ENCODE data around the gene CTDSPL. TPM values are rescaled to one million over a fixed set of nuclear protein-coding genes. Genes with fewer than 3 reads are reported as not detected.

CTDSPL gene
- total RNA-seq, 1 experiment from 2014 or later, result 34.4 TPM

- BruUV-seq (replicated peaks), result no TSS peak
- H3K4me1 ChIP-seq (ENCODE audit: control insufficient read depth in 1 of 2, insufficient read depth in 2 of 2, low read length in 2 of 2), result peaks cover 26 to 29% of the 10 kb centered on the region in 2 experiments; a peak in 3 of 4 replicates
Measured at GRCh38 chr3:37910671-37911400, 49.2 kb downstream of the CTDSPL start.

More at GRCh38 chr3:37910671-37911400, 49.2 kb downstream of the CTDSPL start:
- DNase-seq (ENCODE audit: low read depth, low spot score) (no peak), ATAC-seq (no peak)
- Histone ChIP-seq H3K36me3 (ENCODE audit: control insufficient read depth in 1 of 2, insufficient read depth in 2 of 2, low read length in 2 of 2) (no peaks in the 10 kb centered on the region), H3K9me2 (ENCODE audit: insufficient read depth) (no peaks in the 10 kb centered on the region), H3K9ac (ENCODE audit: low read length) (no peak overlapping the region), H3K4me3 (replicated peaks in 1 of 2; ENCODE audit: low read depth in 1 of 2, low read length in 2 of 2) (no peak overlapping the region), H3K27ac (ENCODE audit: low read depth, low read length) (no peak overlapping the region), H3K4me2 (ENCODE audit: low read length) (no peak overlapping the region), H3K79me2 (ENCODE audit: insufficient read depth, low read length) (no peaks in the 10 kb centered on the region; the same call in 1 of the 2 replicates), H3K27me3 (ENCODE audit: insufficient read depth, low read length) (no peaks in the 10 kb centered on the region), H2AFZ (ENCODE audit: low read depth, low read length, poor library complexity, severe bottlenecking) (no peak overlapping the region), H4K20me1 (ENCODE audit: insufficient read depth) (no peaks in the 10 kb centered on the region), H3K9me3 (ENCODE audit: control insufficient read depth in 1 of 2, insufficient read depth in 1 of 2, low read depth in 1 of 2, low read length in 2 of 2) (no peaks in the 10 kb centered on the region)
- CTCF ChIA-PET, result interaction anchor here (1.1 kb wide), 1 partner anchor 86 kb away, joined by 3 read pairs; no protein-coding TSS in a partner anchor
- intact Hi-C loops (cut with micrococcal nuclease), result no loop called here
- POLR2A ChIA-PET, result no interaction called here
- no peak for TF ChIP-seq ELF1 (IDR thresholded peaks at IDR 0.05; ENCODE audit: borderline replicate concordance, low read depth)
- no peak for TF ChIP-seq FOSL1 (IDR thresholded peaks at IDR 0.05; ENCODE audit: low read depth)
- no peak for TF ChIP-seq EGR1 (IDR thresholded peaks at IDR 0.05; ENCODE audit: low read depth)
- no peak for TF ChIP-seq ZNF274 (IDR thresholded peaks at IDR 0.05; ENCODE audit: low read depth, low read length)
- TF ChIP-seq YY1 (IDR thresholded peaks at IDR 0.05; ENCODE audit: extremely low read depth, insufficient replicate concordance, low read depth, low read length), result no peak
- TF ChIP-seq, protein P1, sequence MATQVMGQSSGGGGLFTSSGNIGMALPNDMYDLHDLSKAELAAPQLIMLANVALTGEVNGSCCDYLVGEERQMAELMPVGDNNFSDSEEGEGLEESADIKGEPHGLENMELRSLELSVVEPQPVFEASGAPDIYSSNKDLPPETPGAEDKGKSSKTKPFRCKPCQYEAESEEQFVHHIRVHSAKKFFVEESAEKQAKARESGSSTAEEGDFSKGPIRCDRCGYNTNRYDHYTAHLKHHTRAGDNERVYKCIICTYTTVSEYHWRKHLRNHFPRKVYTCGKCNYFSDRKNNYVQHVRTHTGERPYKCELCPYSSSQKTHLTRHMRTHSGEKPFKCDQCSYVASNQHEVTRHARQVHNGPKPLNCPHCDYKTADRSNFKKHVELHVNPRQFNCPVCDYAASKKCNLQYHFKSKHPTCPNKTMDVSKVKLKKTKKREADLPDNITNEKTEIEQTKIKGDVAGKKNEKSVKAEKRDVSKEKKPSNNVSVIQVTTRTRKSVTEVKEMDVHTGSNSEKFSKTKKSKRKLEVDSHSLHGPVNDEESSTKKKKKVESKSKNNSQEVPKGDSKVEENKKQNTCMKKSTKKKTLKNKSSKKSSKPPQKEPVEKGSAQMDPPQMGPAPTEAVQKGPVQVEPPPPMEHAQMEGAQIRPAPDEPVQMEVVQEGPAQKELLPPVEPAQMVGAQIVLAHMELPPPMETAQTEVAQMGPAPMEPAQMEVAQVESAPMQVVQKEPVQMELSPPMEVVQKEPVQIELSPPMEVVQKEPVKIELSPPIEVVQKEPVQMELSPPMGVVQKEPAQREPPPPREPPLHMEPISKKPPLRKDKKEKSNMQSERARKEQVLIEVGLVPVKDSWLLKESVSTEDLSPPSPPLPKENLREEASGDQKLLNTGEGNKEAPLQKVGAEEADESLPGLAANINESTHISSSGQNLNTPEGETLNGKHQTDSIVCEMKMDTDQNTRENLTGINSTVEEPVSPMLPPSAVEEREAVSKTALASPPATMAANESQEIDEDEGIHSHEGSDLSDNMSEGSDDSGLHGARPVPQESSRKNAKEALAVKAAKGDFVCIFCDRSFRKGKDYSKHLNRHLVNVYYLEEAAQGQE (IDR thresholded peaks at IDR 0.05; ENCODE audit: low read depth), result no peak
- no peak for TF ChIP-seq EZH2phosphoT487 (IDR thresholded peaks at IDR 0.05; ENCODE audit: borderline replicate concordance)
- TF ChIP-seq POLR2A (IDR thresholded peaks at IDR 0.05; ENCODE audit: borderline replicate concordance, extremely low read depth, insufficient read depth, insufficient read length), result no peak
- TF ChIP-seq SP1 (IDR thresholded peaks at IDR 0.05; ENCODE audit: low read depth), result no peak
- TF ChIP-seq SRF (IDR thresholded peaks at IDR 0.05; ENCODE audit: low read depth), result no peak
- RAD21 ChIA-PET (ENCODE audit: low non-redundant PET in 1 of 2, low total read pairs in 2 of 2, uncharacterized antibody in 2 of 2, unreplicated experiment in 2 of 2), result no interaction called here

Data from HCT116 (cell line).